ENCODE results near the gene GAREM1.

DNA sequence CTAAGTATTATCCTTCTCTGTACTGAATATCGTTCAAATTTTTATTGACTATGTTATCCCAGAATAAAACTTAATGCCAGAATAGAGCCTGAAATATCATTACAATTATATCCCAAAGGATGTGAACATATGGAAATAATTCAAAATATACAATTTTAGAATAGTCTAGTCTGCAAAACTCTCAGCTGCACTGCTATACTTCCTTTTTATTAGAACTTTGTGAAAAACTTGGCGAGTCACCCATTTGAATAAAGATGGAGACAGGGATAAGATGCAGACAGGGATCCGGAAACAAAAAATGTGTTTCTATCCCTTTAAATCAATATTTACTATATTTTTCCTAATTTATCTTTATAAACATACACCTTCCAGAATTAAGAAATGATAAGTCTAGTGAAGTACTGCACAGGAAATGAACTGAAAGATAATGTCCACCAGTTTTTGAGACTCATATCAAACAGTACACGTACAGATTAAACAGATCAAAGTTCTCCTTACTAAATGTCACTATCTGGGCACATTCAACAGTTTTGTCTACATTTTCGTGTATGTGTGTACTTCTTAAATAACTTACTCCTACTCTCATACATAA, 173.0 kb downstream of the GAREM1 start:
- TF ChIP-seq CTCF (IDR thresholded peaks at IDR 0.05; ENCODE audit: low read length) (no peak), EZH2 (IDR thresholded peaks at IDR 0.05; ENCODE audit: borderline replicate concordance, low read length) (no peak)
